HFFc6 (cell line): ENCODE data around the gene SYPL1. TPM values are rescaled to one million over a fixed set of nuclear protein-coding genes. Genes with fewer than 3 reads are reported as not detected.

Source experiments
- DNase-seq: peaks from one replicate; pipeline ENCODE4 v3.0.0-alpha.2; 2018
- H3K27ac Mint-ChIP-seq: 2 replicates; pipeline ENCODE4 v1.8.0; 2020; ENCODE audit warnings: mild to moderate bottlenecking, mixed read lengths
- H3K27me3 Mint-ChIP-seq: 2 replicates; pipeline ENCODE4 v1.8.0; 2021; ENCODE audit warnings: mild to moderate bottlenecking, moderate library complexity, mixed read lengths; ENCODE audit not compliant: insufficient read depth
- H3K36me3 Mint-ChIP-seq: 2 replicates; pipeline ENCODE4 v1.8.0; 2021; ENCODE audit warnings: low read depth, mixed read lengths
- H3K4me1 Mint-ChIP-seq: 2 replicates; pipeline ENCODE4 v1.8.0; 2020; ENCODE audit warnings: low read depth, mixed read lengths
- H3K4me3 Mint-ChIP-seq: 2 replicates; pipeline ENCODE4 v1.8.0; 2020; ENCODE audit warnings: mild to moderate bottlenecking, moderate library complexity, mixed read lengths
- H3K9me3 Mint-ChIP-seq: 2 replicates; pipeline ENCODE4 v1.8.0; 2020; ENCODE audit warnings: mild to moderate bottlenecking, mixed read lengths
- total RNA-seq, 6 experiments: library from RNA; stranded (reverse); fragmentation: NEBNext Ultra II Directional; extraction: Animal tissue kit (Norgen Biotek cat#: 25700); gene quantifications; 2 replicates in 1 of 6; 3 replicates in 5 of 6; pipeline ENCODE4 v1.2.3, GENCODE V29; 2021
- TF ChIP-seq, protein P1 (sequence below): fragments of 200-600 bp; sonication (generic); IDR thresholded peaks from 2 replicates; pipeline ENCODE4 v1.5.0; 2021; ENCODE audit warnings: antibody characterized with exemption, mild to moderate bottlenecking

Gene SYPL1
- total RNA-seq, 6 experiments from 2014 or later, result 66.5 to 84.0 (median 74.6) TPM

DNA sequence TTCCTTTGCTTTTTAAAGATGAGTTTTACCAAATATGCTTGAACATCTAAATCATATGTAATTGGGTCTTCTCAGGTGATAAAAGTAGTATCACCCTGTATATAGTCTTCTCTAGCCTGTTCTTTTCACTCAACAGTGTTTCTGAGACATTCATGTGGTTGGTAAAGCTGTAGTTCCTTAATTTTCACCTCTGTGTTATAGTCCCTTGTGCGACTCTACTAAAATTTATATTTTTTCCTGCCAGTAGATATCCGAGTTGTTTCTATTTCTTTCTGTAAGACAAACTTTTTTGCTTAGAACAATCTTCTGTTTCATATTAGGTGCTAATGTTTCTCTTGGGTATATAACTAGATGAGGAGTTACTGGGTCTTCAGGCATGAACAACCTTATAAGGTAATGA, 35.6 kb downstream of the SYPL1 start:
- Mint-ChIP-seq H3K4me3 (no peak overlapping the region), H3K9me3 (no peaks in the 10 kb centered on the region), H3K27ac (no peak overlapping the region), H3K27me3 (peaks cover 23% of the 10 kb centered on the region), H3K36me3 (no peaks in the 10 kb centered on the region), H3K4me1 (no peaks in the 10 kb centered on the region)
- no peak for DNase-seq
- TF ChIP-seq, protein P1, sequence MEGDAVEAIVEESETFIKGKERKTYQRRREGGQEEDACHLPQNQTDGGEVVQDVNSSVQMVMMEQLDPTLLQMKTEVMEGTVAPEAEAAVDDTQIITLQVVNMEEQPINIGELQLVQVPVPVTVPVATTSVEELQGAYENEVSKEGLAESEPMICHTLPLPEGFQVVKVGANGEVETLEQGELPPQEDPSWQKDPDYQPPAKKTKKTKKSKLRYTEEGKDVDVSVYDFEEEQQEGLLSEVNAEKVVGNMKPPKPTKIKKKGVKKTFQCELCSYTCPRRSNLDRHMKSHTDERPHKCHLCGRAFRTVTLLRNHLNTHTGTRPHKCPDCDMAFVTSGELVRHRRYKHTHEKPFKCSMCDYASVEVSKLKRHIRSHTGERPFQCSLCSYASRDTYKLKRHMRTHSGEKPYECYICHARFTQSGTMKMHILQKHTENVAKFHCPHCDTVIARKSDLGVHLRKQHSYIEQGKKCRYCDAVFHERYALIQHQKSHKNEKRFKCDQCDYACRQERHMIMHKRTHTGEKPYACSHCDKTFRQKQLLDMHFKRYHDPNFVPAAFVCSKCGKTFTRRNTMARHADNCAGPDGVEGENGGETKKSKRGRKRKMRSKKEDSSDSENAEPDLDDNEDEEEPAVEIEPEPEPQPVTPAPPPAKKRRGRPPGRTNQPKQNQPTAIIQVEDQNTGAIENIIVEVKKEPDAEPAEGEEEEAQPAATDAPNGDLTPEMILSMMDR, result no peak

DNA sequence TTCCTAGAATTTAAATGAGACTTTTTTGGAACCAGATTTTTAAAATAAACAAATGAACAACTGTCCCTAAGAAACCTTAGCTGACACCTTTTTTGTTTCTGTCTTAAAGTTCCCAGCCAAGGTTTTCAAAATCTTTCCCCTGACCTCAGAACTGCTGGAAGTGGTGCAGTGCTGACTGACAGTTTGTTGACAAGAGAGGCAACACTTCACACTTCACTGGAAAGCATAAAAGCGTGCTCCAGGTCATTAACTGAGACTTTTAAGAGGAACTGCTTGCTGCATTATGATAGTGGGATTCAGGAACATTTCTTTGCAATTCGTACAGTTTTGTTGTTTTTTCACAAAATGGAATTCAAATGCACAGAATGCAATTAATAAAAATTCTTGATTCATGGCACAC, 36.2 kb downstream of the SYPL1 start:
- no peaks in the 10 kb centered on the region for H3K4me1 Mint-ChIP-seq
- TF ChIP-seq, protein P1, result no peak
- no peak overlapping the region for H3K4me3 Mint-ChIP-seq
- H3K27me3 Mint-ChIP-seq, result peaks cover 23% of the 10 kb centered on the region
- H3K9me3 Mint-ChIP-seq, result no peaks in the 10 kb centered on the region
- H3K27ac Mint-ChIP-seq, result no peak overlapping the region
- no peak for DNase-seq
- H3K36me3 Mint-ChIP-seq, result no peaks in the 10 kb centered on the region

DNA sequence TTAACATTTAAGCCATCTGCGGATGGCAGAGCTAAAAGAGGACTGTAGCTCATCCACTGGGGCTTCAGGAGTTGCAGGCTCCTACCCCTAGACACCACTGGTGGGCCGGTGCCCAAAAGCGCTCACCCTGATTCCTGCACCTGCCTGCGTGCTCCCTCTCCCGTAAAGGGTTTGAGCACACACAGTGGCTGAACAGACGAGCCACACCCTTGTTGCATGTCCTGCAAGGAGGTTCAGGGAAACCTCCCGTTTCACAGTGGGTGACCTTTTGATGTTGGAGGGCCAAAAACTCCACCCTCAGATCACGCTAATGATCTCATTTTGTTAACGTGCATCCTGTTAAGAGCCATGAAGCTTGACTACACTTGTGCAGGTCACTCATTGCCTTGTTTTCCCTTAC, 37.9 kb downstream of the SYPL1 start:
- Mint-ChIP-seq H3K27ac (no peak overlapping the region), H3K4me3 (no peak overlapping the region), H3K4me1 (peaks cover under 1% of the 10 kb centered on the region; the same call in 1 of the 2 replicates), H3K27me3 (peaks cover 12% of the 10 kb centered on the region), H3K9me3 (no peaks in the 10 kb centered on the region), H3K36me3 (no peaks in the 10 kb centered on the region)
- TF ChIP-seq, protein P1, result no peak
- DNase-seq, result no peak

DNA sequence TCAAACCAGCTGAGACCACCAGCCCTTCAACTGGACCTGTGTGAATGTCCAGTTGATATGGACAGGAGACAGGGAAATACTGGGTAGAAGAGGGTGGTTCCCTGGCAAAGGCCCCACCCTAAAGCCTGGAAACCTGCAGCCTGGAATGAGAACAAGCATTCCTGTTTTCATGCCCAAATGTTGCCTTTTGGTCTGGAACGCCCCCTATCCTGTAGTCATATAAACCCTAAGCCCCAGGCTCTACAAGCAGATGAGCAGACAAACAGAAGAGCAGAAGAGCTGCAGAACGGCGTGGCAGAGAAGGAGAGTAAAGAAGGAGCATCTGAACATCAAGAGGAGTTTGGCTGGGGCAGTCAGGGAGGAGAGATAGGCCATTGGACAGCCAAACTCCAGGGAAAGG, 38.4 kb downstream of the SYPL1 start:
- H3K27ac Mint-ChIP-seq, result no peak overlapping the region

DNA sequence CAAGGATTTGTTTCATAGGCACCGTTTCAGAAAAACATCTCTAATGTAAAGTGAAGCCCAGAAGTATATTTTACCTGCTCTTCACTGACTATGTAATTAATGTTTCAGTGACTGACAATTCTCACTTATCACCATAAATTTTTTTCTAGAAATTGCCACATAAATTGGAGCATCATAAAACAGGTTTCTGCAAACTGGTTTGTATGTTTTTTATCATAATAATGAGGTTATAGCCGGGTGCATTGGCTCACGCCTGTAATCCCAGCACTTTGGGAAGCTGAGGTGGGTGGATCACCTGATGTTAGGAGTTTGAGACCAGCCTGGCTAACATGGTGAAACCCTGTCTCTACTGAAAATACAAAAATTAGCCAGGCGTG, 39.4 kb downstream of the SYPL1 start:
- no peak overlapping the region for H3K4me3 Mint-ChIP-seq
- H3K36me3 Mint-ChIP-seq, result no peaks in the 10 kb centered on the region
- no peak for DNase-seq
- TF ChIP-seq, protein P1, result no peak
- H3K4me1 Mint-ChIP-seq, result peaks cover 8% of the 10 kb centered on the region
- H3K27ac Mint-ChIP-seq, result no peak overlapping the region
- no peaks in the 10 kb centered on the region for H3K9me3 Mint-ChIP-seq
- peaks cover 4% of the 10 kb centered on the region; the same call in 1 of the 2 replicates for H3K27me3 Mint-ChIP-seq

More for the DNA sequence above, 38.4 kb downstream of the SYPL1 start:
- peaks cover 6% of the 10 kb centered on the region for H3K4me1 Mint-ChIP-seq
- DNase-seq, result no peak
- H3K9me3 Mint-ChIP-seq, result no peaks in the 10 kb centered on the region
- no peaks in the 10 kb centered on the region for H3K36me3 Mint-ChIP-seq
- H3K27me3 Mint-ChIP-seq, result peaks cover 7% of the 10 kb centered on the region
- H3K4me3 Mint-ChIP-seq, result no peak overlapping the region
- TF ChIP-seq, protein P1, result no peak
